B cell (primary cell): ENCODE data around the gene BCL7B. TPM values are rescaled to one million over a fixed set of nuclear protein-coding genes. Genes with fewer than 3 reads are reported as not detected.

ENCODE experiments used
- ATAC-seq: fragments of 200-7000 bp; cut with Tn5 transposase; one replicate; pipeline ENCODE4 v1.10.0; 2021; ENCODE audit warnings: low read depth, mild to moderate bottlenecking, moderate number of reproducible peaks, moderate library complexity
- CTCF ChIA-PET: fragments of 350-600 bp; sonication (Branson Sonifier 250); formaldehyde crosslinking; loops from one replicate; lab custom pipeline; 2021; ENCODE audit warnings: antibody characterized with exemption, inconsistent platforms; lab: Charles Lee
- POLR2A ChIA-PET: fragments of 350-600 bp; sonication (Branson Sonifier 250); formaldehyde crosslinking; loops from one replicate; lab custom pipeline; 2021; ENCODE audit warnings: antibody characterized with exemption; lab: Charles Lee
- DNase-seq: peaks from one replicate; pipeline ENCODE4 v3.0.0; 2013
- H2AFZ ChIP-seq: 2 replicates; pipeline ENCODE4 v1.6.1; 2012; ENCODE audit warnings: mild to moderate bottlenecking, low read depth, low read length; ENCODE audit not compliant: insufficient read depth, poor library complexity, severe bottlenecking
- H3K27ac ChIP-seq, 2 donors: 1 replicate in 1 of 2; 2 replicates in 1 of 2; pipeline ENCODE4 v1.5.1; 2012 to 2013; ENCODE audit warnings: low read length in 2 of 2, mild to moderate bottlenecking in 2 of 2, moderate library complexity in 1 of 2
- H3K27me3 ChIP-seq, 4 experiments: fragments of 200-600 bp in 1 of 4; sonication (generic) in 1 of 4; replicated peaks in 1 of 4; 1 replicate in 2 of 4; 2 replicates in 2 of 4; pipeline versions ENCODE4 v1.6.1 to v1.7.0; 2013 to 2016; ENCODE audit warnings: low read length in 3 of 4, mild to moderate bottlenecking in 2 of 4, mixed read lengths in 1 of 4, moderate library complexity in 1 of 4; ENCODE audit not compliant: insufficient read depth in 4 of 4, control insufficient read depth in 3 of 4; ENCODE audit errors: control extremely low read depth in 1 of 4
- H3K36me3 ChIP-seq, 2 experiments: replicated peaks in 1 of 2; 1 replicate in 1 of 2; 2 replicates in 1 of 2; pipeline versions ENCODE4 v1.6.1 to v1.7.1; 2013; ENCODE audit warnings: low read length in 1 of 2; ENCODE audit not compliant: insufficient read depth in 2 of 2, control insufficient read depth in 1 of 2; ENCODE audit errors: control extremely low read depth in 1 of 2, extremely low read depth in 1 of 2
- H3K4me1 ChIP-seq, 2 donors: fragments of 200-600 bp in 1 of 2; sonication (generic) in 1 of 2; 1 replicate in 1 of 2; 2 replicates in 1 of 2; pipeline versions ENCODE4 v1.5.1 to v1.6.1; 2013 to 2017; ENCODE audit warnings: low read length in 2 of 2; ENCODE audit not compliant: control insufficient read depth in 2 of 2, insufficient read depth in 2 of 2
- H3K4me2 ChIP-seq: replicated peaks from 2 replicates; pipeline ENCODE3; 2012; ENCODE audit warnings: mild to moderate bottlenecking, low read depth, low read length; ENCODE audit not compliant: poor library complexity, severe bottlenecking
- H3K4me3 ChIP-seq, 5 experiments: fragments of 200-600 bp in 1 of 5; sonication (generic) in 1 of 5; 1 replicate in 3 of 5; 2 replicates in 2 of 5; pipeline versions ENCODE4 v1.5.1 to v1.7.0; 2011 to 2016; ENCODE audit warnings: low read length in 4 of 5, mild to moderate bottlenecking in 4 of 5, low read depth in 2 of 5, control low read depth in 1 of 5, moderate library complexity in 1 of 5; ENCODE audit not compliant: insufficient read depth in 1 of 5; ENCODE audit errors: control extremely low read depth in 1 of 5, extremely low read depth in 1 of 5
- H3K79me2 ChIP-seq: fragments of 200-600 bp; sonication (generic); one replicate; pipeline ENCODE4 v1.6.0; 2016; ENCODE audit warnings: low read length; ENCODE audit not compliant: control insufficient read depth, insufficient read depth
- H3K9ac ChIP-seq: fragments of 200-600 bp; sonication (generic); 2 replicates; pipeline ENCODE4 v1.6.1; 2017; ENCODE audit warnings: mild to moderate bottlenecking, low read length, moderate library complexity
- H3K9me3 ChIP-seq, 3 donors: one replicate each; pipeline versions ENCODE4 v1.6.1 to v1.7.1; 2013; ENCODE audit warnings: low read length in 2 of 3; ENCODE audit not compliant: control insufficient read depth in 2 of 3, insufficient read depth in 1 of 3; ENCODE audit errors: control extremely low read depth in 1 of 3
- H4K20me1 ChIP-seq: 2 replicates; pipeline ENCODE4 v1.6.0; 2012; ENCODE audit warnings: mild to moderate bottlenecking, low read length; ENCODE audit not compliant: insufficient read depth, control insufficient read depth, poor library complexity, severe bottlenecking
- H3K27ac Mint-ChIP-seq: one replicate; pipeline ENCODE4 v1.8.0; 2021; ENCODE audit warnings: mixed read lengths
- H3K27me3 Mint-ChIP-seq: one replicate; pipeline ENCODE4 v1.8.0; 2021; ENCODE audit warnings: mixed read lengths
- H3K4me1 Mint-ChIP-seq: one replicate; pipeline ENCODE4 v1.8.0; 2021; ENCODE audit warnings: mixed read lengths
- H3K4me3 Mint-ChIP-seq: one replicate; pipeline ENCODE4 v1.8.0; 2021; ENCODE audit warnings: mixed read lengths
- H3K9me3 Mint-ChIP-seq: one replicate; pipeline ENCODE4 v1.8.0; 2022; ENCODE audit warnings: mixed read lengths; ENCODE audit not compliant: insufficient read depth
- CTCF ChIP-seq: fragments of 200-600 bp; IDR thresholded peaks from one replicate; pipeline ENCODE4 v1.8.0; 2022; ENCODE audit warnings: antibody characterized with exemption, mild to moderate bottlenecking
- EZH2 ChIP-seq: IDR thresholded peaks from 2 replicates; pipeline ENCODE4 v1.6.1; 2012; ENCODE audit warnings: borderline replicate concordance, low read depth, mild to moderate bottlenecking, moderate library complexity, low read length; ENCODE audit not compliant: insufficient read depth, poor library complexity, severe bottlenecking
- WGBS: methylation state at CpG from one replicate; pipeline ENCODE4 v1.1.5; 2013; ENCODE audit warnings: missing lambda C conversion rate; ENCODE audit not compliant: insufficient coverage; 5-methylcytosine and 5-hydroxymethylcytosine counted together
- intact Hi-C: fragments of 100-400 bp; cut with micrococcal nuclease; formaldehyde crosslinking; loops from one replicate; pipeline ENCODE4 v1.10.0; 2022
- polyA plus RNA-seq: library from polyadenylated mRNA; depleted of rRNA; stranded (reverse); fragments of >200 nt; gene quantifications from 2 replicates; pipeline ENCODE4 v1.2.3, GENCODE V29; 2012
- total RNA-seq, 2 donors: library from RNA; stranded (reverse); fragments of 120-200 nt in 1 of 2; gene quantifications; 1 replicate in 1 of 2; 2 replicates in 1 of 2; pipeline versions ENCODE4 v1.2.3 to v1.2.4, GENCODE V29; 2013 to 2022

BCL7B gene
- total and polyA plus RNA-seq, 2 donors (not counting 1 experiment from before 2014, with no cell fraction given), result 61.9 to 69.8 TPM

DNA sequence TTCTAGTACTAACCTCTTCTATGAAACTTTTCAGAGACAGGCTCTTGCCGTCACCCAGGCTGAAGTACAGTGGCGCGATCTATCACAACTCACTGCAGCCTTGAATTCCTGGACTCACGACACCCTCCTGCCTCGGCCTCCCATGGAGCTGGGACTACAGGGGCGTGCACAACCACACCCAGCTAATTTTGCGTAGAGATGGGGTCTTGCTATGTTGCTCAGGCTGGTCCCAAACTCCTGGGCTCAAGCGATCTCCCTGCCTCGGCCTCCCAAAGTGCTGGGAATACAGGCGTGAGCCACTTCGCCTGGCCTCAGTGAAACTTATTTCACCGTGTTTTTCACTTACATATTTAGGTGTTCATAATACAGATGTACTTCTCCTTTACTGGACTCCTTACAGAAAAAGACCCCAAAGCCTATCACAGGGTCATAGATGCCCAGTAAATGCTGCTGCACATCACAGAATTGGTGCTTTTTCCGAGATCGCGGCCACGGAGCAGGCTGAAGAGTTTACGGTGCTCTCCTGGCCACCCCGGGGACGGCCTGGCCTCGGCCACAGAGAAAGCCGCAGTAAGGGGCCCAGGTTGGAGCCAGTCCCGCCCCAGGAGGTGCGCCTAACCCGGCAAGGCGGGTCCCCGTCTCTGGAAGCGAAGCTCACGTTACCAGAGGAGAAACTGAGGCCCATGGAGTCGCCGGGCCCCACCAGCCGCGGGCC, 20.3 kb upstream of the BCL7B start:
- peak overlapping the region; percentile 94 for H3K9ac ChIP-seq
- peak overlapping the region; percentile 94 for H2AFZ ChIP-seq
- H3K4me3 ChIP-seq, result peak overlapping the region; percentile 61 to 90 (median 81)
- peak overlapping the region; percentile 73 to 93 for H3K27ac ChIP-seq
- ChIA-PET CTCF (interaction anchor here (0.6 to 1.7 kb wide), 6 partner anchors 12 to 90 kb away, joined by 3 to 5 read pairs (median 4); partner anchors contain the start of genes BAZ1B and VPS37D), POLR2A (interaction anchor here (0.6 to 1.0 kb wide), 5 partner anchors 19 to 59 kb away, joined by 3 to 10 read pairs (median 4); partner anchors contain the start of gene BAZ1B)
- ATAC-seq (no peak), DNase-seq (no peak)
- H3K4me1 ChIP-seq, result peaks cover 11 to 21% of the 10 kb centered on the region in 2 donors
- intact Hi-C loops, result loop anchor here (1.0 kb wide), 7 partner anchors 20 to 161 kb away; partner anchors contain the start of genes ABHD11, BAZ1B, BCL7B and BUD23
- H3K4me3 Mint-ChIP-seq, result peak overlapping the region; percentile 94
- H3K4me2 ChIP-seq, result peak overlapping the region; percentile 98
- H4K20me1 ChIP-seq, result no peaks in the 10 kb centered on the region
- peaks cover 35% of the 10 kb centered on the region for H3K79me2 ChIP-seq
- H3K9me3 ChIP-seq, result no peaks in the 10 kb centered on the region
- H3K36me3 ChIP-seq, result peaks cover 0 to 21% of the 10 kb centered on the region in 2 experiments
- H3K9me3 Mint-ChIP-seq, result no peaks in the 10 kb centered on the region
- WGBS, result 19% methylated on average over 29 of the region's 32 CpGs
- H3K27me3 Mint-ChIP-seq, result no peaks in the 10 kb centered on the region
- peaks cover 20% of the 10 kb centered on the region for H3K4me1 Mint-ChIP-seq
- no peak for TF ChIP-seq EZH2
- no peak for TF ChIP-seq CTCF
- no peaks in the 10 kb centered on the region for H3K27me3 ChIP-seq
- H3K27ac Mint-ChIP-seq, result peak overlapping the region; percentile 88

DNA sequence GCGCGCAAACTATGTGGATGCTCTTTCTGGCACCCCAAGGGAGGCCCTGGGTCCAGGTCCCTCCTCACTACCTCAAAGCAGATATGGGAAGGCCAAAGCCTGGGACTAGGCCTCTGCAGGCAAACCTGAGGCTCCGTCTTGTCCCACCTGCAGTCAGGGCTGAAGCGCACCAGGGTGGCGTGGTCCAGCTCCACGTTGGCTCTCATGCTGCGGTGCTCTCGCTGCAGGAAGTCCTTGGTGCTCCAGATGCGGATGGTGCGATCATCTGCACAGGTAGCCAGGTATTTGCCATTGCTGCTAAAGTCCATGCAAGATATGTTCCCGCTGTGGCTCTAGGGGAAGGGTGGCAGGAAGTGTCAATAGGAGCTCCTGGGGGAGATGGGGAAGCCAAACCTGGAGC, 16.3 kb upstream of the BCL7B start:
- Mint-ChIP-seq H3K4me1 (peaks cover 15% of the 10 kb centered on the region), H3K27me3 (no peaks in the 10 kb centered on the region), H3K9me3 (no peaks in the 10 kb centered on the region), H3K4me3 (no peak overlapping the region), H3K27ac (no peak overlapping the region)
- no peak overlapping the region for H3K9ac ChIP-seq
- no peaks in the 10 kb centered on the region for H3K9me3 ChIP-seq
- DNase-seq (no peak), ATAC-seq (no peak)
- H2AFZ ChIP-seq, result no peak overlapping the region
- no peak overlapping the region for H3K4me3 ChIP-seq
- no peaks in the 10 kb centered on the region for H3K27me3 ChIP-seq
- peaks cover 8 to 13% of the 10 kb centered on the region in 2 donors for H3K4me1 ChIP-seq
- no peaks in the 10 kb centered on the region for H4K20me1 ChIP-seq
- peaks cover 35% of the 10 kb centered on the region for H3K79me2 ChIP-seq
- intact Hi-C loops, result no loop called here
- no peak overlapping the region for H3K27ac ChIP-seq
- WGBS, result 99% methylated on average over 11 of the region's 11 CpGs
- H3K4me2 ChIP-seq, result no peak overlapping the region
- CTCF ChIA-PET, result no interaction called here
- TF ChIP-seq EZH2 (no peak), CTCF (no peak)
- H3K36me3 ChIP-seq, result peaks cover 0 to 59% of the 10 kb centered on the region in 2 experiments
- POLR2A ChIA-PET, result no interaction called here
